NCI-H1930 (cell line): ENCODE results near the gene HOXB6.

ENCODE experiments used
- DNase-seq, 2 experiments: peaks; one replicate each; lab custom pipeline; 2025; lab: John Stamatoyannopoulos, UW

HOXB6 gene

DNA sequence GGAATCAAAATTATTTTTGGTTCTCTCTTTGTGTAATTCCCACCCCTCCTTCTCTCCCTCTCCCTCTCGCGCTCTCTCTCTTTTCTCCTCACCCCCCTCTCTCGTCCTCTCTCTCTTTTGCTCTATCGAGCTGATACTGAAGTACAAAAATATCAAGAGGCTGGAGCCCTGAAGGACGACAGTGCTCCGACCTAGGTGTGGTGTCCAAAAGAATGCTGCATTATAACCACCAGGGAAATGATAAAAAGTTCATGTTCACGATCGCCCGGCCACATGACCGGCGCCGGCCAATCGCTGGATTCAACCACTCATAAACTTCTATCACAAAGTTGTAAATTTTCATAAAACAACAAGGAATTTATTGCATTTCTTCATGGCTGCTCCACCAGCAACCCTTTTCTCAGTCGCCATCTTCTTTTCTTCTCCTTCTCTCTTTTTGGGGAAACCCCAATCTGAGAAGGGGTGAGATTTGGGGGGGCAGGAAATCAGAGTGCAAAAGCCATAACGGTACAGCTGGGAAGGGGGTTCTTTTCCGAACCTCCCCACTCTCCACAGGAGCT lies at the start of gene HOXB6:
Gene HOXB6, minus strand, starts transcription at position 217 of the 560 bp plus-strand sequence. CDS start 6,836 bp downstream, outside the sequence.
- no peak for DNase-seq

DNA sequence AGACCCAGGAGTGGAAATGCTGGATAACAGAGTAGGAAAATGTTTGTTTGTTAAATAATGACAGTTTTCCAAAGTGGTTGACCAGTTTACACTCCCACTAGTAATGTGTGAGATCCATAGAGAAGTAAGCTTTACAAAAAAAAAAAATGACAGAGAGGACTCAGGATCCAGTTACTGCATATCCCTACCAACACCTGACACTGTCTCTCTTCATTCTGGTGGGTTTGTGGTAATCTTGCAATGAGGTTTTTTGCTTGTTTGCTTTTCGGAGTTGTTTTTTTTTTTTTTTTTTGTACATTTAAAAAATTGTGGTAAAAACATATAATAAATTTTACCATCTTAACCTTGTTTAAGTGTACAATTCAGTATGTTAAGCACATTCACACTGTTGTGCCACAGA lies 45.0 kb upstream of the HOXB6 start:
- no peak for DNase-seq

- DNase-seq, result no peak
Measured at GRCh38 chr17:48647963-48648245, 43.1 kb upstream of the HOXB6 start.

- DNase-seq, result peak in 1 of 2 experiments; percentile 18
Measured at GRCh38 chr17:48647103-48647962, 42.5 kb upstream of the HOXB6 start.

GRCh38 chr17:48646183-48647102 lies 41.7 kb upstream of the HOXB6 start:
- peak in 1 of 2 experiments; percentile 40 for DNase-seq

GRCh38 chr17:48645639-48646182 lies 40.9 kb upstream of the HOXB6 start:
- no peak for DNase-seq

- no peak for DNase-seq
Measured at GRCh38 chr17:48644910-48645557, 40.2 kb upstream of the HOXB6 start.

GRCh38 chr17:48644159-48644558 lies 39.4 kb upstream of the HOXB6 start:
- DNase-seq, result no peak

DNA sequence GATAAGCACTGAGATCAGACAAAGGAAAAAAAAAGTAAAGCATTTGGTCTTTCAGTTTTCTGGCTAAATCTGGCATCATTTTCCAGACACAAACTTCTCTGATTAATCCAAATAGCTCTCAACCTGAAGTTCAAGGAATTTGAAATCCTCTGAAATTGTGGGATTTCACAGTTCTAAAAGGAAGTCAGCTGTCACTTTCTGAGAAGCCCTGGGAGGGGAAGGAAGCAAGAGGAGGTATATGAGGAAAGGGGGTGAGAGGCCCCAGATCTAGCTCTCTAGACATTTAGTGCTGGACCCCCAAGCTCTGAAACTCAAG lies 38.9 kb upstream of the HOXB6 start:
- DNase-seq, result no peak

- DNase-seq, result no peak
Measured at GRCh38 chr17:48642843-48643696, 38.3 kb upstream of the HOXB6 start.

DNA sequence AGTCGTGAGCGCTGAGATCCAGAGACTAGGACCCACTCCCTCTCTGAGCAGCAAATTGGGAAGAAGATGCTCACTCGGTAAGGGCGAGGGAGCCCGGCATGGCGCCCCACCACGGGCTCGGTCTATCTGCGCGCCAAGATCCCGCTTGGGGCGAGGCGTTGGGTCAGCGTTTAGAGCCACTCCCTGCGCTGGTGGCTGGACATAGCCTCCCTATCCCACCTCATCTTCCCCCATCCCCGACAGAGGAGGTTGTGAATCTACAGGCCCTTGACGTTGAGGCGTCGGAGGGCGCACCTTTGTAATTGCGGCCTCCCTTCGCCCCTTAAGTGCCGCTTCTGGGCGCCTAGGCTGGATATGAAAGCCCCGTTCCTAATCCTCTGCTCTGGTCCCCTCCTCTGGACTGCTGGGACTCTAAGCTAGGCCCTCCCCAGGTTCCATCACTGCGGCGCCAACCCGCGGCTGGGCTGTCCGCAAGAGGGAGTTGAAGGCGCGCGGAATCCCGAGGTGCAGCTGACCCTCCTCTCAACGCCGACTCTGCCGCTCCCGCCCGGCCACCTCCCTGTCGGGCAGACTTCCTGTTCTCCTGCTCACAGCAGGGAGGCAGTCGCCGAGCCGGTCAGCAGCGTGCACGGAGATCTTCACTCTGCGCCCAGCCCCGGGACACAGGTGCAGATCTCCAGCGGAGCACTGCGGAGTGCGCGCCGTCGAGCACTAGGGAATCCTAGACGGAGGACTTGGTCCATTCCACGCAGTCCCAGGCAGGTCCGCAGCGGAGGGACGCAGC lies 37.5 kb upstream of the HOXB6 start:
- no peak for DNase-seq

- DNase-seq, result no peak
Measured at GRCh38 chr17:48641541-48642058, 36.8 kb upstream of the HOXB6 start.

DNA sequence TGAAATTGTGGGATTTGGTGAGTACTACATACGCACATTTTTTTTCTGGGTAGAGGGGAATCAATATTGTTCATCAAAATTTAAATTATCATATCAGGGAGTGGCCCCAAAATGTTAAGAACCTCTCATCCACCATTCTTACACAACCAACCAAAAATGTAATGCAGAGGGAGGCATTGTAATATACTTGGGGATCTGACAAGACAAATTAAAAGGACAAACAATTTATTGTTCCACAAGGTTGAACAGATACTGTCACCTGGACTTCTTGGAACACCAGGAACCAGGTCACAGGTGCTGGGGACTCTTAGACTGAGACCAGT lies 36.0 kb upstream of the HOXB6 start:
- no peak for DNase-seq

- no peak for DNase-seq
Measured at GRCh38 chr17:48639982-48640857, 35.4 kb upstream of the HOXB6 start.

- DNase-seq, result no peak
Measured at GRCh38 chr17:48639136-48639535, 34.4 kb upstream of the HOXB6 start.

GRCh38 chr17:48637323-48638260 lies 32.8 kb upstream of the HOXB6 start:
- no peak for DNase-seq

- peak; percentile 75 to 87 for DNase-seq
Measured at GRCh38 chr17:48636177-48637018, 31.6 kb upstream of the HOXB6 start.
